ENCODE data around the gene LYSMD4. TPM values are rescaled to one million over a fixed set of nuclear protein-coding genes. Genes with fewer than 3 reads are reported as not detected.

Gene LYSMD4
- total RNA-seq, 1 donor from 2014 or later: 14.7 TPM

DNA sequence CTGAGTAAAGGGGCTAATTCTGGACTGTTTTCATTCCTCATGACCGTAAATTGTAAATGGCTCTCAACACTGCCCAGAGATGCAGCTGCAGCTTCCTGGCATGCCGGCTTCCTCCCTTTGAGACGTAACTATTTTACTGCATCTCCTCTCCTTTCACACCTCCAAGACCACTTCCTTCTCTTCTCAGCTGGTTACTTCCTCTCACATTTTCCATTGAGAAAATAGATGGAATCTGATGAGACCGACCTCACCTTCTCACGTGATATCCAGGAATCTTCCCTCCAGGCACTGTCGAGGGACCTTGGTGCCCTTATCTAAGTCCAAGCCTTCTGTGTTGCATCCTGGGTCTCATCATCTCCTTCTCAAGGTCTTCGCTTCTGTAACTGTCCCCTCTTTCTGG, 12.7 kb downstream of the LYSMD4 start:
- intact Hi-C loops (cut with DNase I): no loop called here
- Histone ChIP-seq H3K36me3 (no peaks in the 10 kb centered on the region), H3K4me1 (peaks cover 32% of the 10 kb centered on the region), H3K4me3 (no peak overlapping the region), H3K27ac (no peak overlapping the region), H3K9me3 (no peaks in the 10 kb centered on the region), H3K27me3 (no peaks in the 10 kb centered on the region)
- TF ChIP-seq, protein P1, sequence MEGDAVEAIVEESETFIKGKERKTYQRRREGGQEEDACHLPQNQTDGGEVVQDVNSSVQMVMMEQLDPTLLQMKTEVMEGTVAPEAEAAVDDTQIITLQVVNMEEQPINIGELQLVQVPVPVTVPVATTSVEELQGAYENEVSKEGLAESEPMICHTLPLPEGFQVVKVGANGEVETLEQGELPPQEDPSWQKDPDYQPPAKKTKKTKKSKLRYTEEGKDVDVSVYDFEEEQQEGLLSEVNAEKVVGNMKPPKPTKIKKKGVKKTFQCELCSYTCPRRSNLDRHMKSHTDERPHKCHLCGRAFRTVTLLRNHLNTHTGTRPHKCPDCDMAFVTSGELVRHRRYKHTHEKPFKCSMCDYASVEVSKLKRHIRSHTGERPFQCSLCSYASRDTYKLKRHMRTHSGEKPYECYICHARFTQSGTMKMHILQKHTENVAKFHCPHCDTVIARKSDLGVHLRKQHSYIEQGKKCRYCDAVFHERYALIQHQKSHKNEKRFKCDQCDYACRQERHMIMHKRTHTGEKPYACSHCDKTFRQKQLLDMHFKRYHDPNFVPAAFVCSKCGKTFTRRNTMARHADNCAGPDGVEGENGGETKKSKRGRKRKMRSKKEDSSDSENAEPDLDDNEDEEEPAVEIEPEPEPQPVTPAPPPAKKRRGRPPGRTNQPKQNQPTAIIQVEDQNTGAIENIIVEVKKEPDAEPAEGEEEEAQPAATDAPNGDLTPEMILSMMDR (IDR thresholded peaks at IDR 0.05): no peak
- no peak for TF ChIP-seq POLR2A (IDR thresholded peaks at IDR 0.05)
- TF ChIP-seq POLR2AphosphoS5 (IDR thresholded peaks at IDR 0.05; ENCODE audit: insufficient read depth in 1 of 2, low read depth in 1 of 2): no peak
- peak in 1 of 2 donors; percentile 27 for DNase-seq (ENCODE audit: extremely low spot score in 2 of 2)

- intact Hi-C loops (cut with DNase I): no loop called here
- Histone ChIP-seq H3K36me3 (no peaks in the 10 kb centered on the region), H3K4me1 (peaks cover 32% of the 10 kb centered on the region), H3K4me3 (no peak overlapping the region), H3K27me3 (no peaks in the 10 kb centered on the region), H3K9me3 (no peaks in the 10 kb centered on the region), H3K27ac (no peak overlapping the region)
- TF ChIP-seq POLR2AphosphoS5 (IDR thresholded peaks at IDR 0.05; ENCODE audit: insufficient read depth in 1 of 2, low read depth in 1 of 2): no peak
- no peak for TF ChIP-seq POLR2A (IDR thresholded peaks at IDR 0.05)
- TF ChIP-seq, protein P1 (IDR thresholded peaks at IDR 0.05): no peak
- DNase-seq (ENCODE audit: extremely low spot score in 2 of 2): peak in 1 of 2 donors; percentile 7
These were observed 14.1 kb downstream of the LYSMD4 start for GRCh38 chr15:99719096-99719541.

DNA sequence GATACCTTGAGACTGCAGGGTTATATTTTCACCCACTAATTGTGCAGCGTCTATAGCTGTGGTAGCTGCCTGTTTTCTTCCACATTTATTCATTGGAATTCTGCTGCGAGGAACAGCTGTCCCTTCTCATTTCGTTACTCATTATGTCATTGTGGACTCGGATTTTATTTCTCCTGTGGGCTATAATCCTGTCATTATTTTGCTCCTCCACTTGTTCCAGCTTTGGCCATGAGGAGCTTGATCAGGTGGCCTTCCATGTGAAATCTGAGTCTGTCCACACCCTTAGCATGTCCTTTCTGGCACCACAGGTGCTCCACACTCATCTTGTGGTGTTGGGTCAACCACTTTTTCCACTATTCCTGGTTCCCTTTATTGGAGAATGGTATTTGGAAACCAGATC, 14.8 kb downstream of the LYSMD4 start:
- peaks cover 32% of the 10 kb centered on the region for H3K4me1 ChIP-seq
- H3K27ac ChIP-seq: no peak overlapping the region
- H3K36me3 ChIP-seq: no peaks in the 10 kb centered on the region
- intact Hi-C loops (cut with DNase I): no loop called here
- H3K9me3 ChIP-seq: no peaks in the 10 kb centered on the region
- no peak overlapping the region for H3K4me3 ChIP-seq
- DNase-seq (ENCODE audit: extremely low spot score in 2 of 2): peak in 1 of 2 donors; percentile 56
- H3K27me3 ChIP-seq: no peaks in the 10 kb centered on the region
- TF ChIP-seq POLR2A (IDR thresholded peaks at IDR 0.05) (no peak), POLR2AphosphoS5 (IDR thresholded peaks at IDR 0.05; ENCODE audit: insufficient read depth in 1 of 2, low read depth in 1 of 2) (no peak)
- TF ChIP-seq, protein P1 (IDR thresholded peaks at IDR 0.05): no peak

- TF ChIP-seq POLR2AphosphoS5 (IDR thresholded peaks at IDR 0.05; ENCODE audit: insufficient read depth in 1 of 2, low read depth in 1 of 2): no peak
- no peak for TF ChIP-seq POLR2A (IDR thresholded peaks at IDR 0.05)
- TF ChIP-seq, protein P1 (IDR thresholded peaks at IDR 0.05): no peak
- H3K4me3 ChIP-seq: no peak overlapping the region
- H3K27me3 ChIP-seq: no peaks in the 10 kb centered on the region
- intact Hi-C loops (cut with DNase I): no loop called here
- peaks cover 0 to 10% of the 10 kb centered on the region in 2 donors for H3K36me3 ChIP-seq
- H3K9me3 ChIP-seq: no peaks in the 10 kb centered on the region
- H3K27ac ChIP-seq: peak overlapping the region; percentile 43
- peaks cover 32% of the 10 kb centered on the region for H3K4me1 ChIP-seq
- no peak for DNase-seq (ENCODE audit: extremely low spot score in 2 of 2)
These were observed 15.9 kb downstream of the LYSMD4 start for GRCh38 chr15:99717161-99718009.

GRCh38 chr15:99716540-99717095, 16.6 kb downstream of the LYSMD4 start:
- no peak for DNase-seq (ENCODE audit: extremely low spot score in 2 of 2)
- intact Hi-C loops (cut with DNase I): no loop called here
- Histone ChIP-seq H3K36me3 (peaks cover 0 to 13% of the 10 kb centered on the region in 2 donors), H3K4me3 (no peak overlapping the region), H3K27me3 (no peaks in the 10 kb centered on the region), H3K27ac (peak overlapping the region; percentile 43), H3K9me3 (no peaks in the 10 kb centered on the region), H3K4me1 (peaks cover 29% of the 10 kb centered on the region)
- TF ChIP-seq POLR2AphosphoS5 (IDR thresholded peaks at IDR 0.05; ENCODE audit: insufficient read depth in 1 of 2, low read depth in 1 of 2) (no peak), POLR2A (IDR thresholded peaks at IDR 0.05) (no peak)
- TF ChIP-seq, protein P1 (IDR thresholded peaks at IDR 0.05): no peak

All from vagina (tissue), 2 donors.